Measurements from ENCODE around the gene F11. TPM values are rescaled to one million over a fixed set of nuclear protein-coding genes. Genes with fewer than 3 reads are reported as not detected.

F11 gene
- total RNA-seq, 1 experiment from 2014 or later = 1.6 TPM

- H3K27ac Mint-ChIP-seq = no peak overlapping the region
- no peaks in the 10 kb centered on the region for H3K9me3 Mint-ChIP-seq
- CTCF ChIA-PET = no interaction called here
Measured at GRCh38 chr4:186304216-186304615, 38.2 kb downstream of the F11 start.

DNA sequence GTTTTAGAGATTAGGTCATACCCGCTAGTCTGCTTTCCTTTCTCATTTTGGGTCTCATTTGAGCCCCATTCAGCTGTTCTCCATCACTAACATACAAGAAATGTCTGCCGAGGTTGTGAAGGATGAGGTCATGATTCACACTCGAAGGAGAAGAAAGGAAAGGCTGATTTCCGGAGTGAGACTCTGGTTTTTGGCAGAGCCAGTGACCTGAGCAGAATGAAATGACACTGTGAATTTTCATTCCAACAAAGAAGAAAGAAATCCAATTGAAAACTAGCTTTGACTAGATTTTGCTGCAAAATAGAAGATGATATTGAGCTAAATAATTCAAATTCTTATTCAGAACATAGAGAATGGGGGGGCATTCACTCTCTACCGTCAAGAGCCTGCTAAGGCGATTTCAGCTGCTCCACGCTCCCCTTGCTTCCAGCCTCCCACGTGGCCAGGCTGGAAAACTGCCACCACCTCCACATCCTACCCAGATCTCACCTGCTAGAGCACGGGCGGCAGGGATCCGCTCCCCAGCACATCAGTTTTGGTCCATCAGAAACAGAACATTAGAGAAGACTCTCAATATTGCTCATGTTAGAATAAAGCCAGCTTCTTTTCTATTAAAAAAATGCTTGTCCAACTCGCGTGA is 39.0 kb downstream of the F11 start:
- POLR2A ChIA-PET = no interaction called here
- Mint-ChIP-seq H3K9me3 (no peaks in the 10 kb centered on the region), H3K27me3 (ENCODE audit: low read depth) (0 out of 2 replicates have a peak, but pooled peaks cover 2% of the 10 kb centered on the region), H3K36me3 (no peaks in the 10 kb centered on the region), H3K4me3 (no peak overlapping the region), H3K4me1 (peaks cover 2% of the 10 kb centered on the region; the same call in 1 of the 2 replicates), H3K27ac (no peak overlapping the region)
- DNase-seq (ENCODE audit: low spot score) = no peak
- ATAC-seq = no peak
- CTCF ChIA-PET = no interaction called here
- TF ChIP-seq ZNF396 (CRISPR knock-in tag; IDR thresholded peaks at IDR 0.05; ENCODE audit: borderline replicate concordance) (no peak), CDX4 (CRISPR knock-in tag; IDR thresholded peaks at IDR 0.05; ENCODE audit: borderline replicate concordance) (no peak), ZNF219 (CRISPR knock-in tag; IDR thresholded peaks at IDR 0.05; ENCODE audit: borderline replicate concordance) (no peak), GRHL2 (CRISPR knock-in tag; IDR thresholded peaks at IDR 0.05; ENCODE audit: insufficient replicate concordance, severe bottlenecking) (no peak), FOXP1 (CRISPR knock-in tag; IDR thresholded peaks at IDR 0.05; ENCODE audit: borderline replicate concordance) (no peak), ZNF671 (CRISPR knock-in tag; IDR thresholded peaks at IDR 0.05) (no peak), ATF2 (CRISPR knock-in tag; IDR thresholded peaks at IDR 0.05; ENCODE audit: borderline replicate concordance, low read depth) (no peak), ZNF317 (CRISPR knock-in tag; IDR thresholded peaks at IDR 0.05; ENCODE audit: borderline replicate concordance, low read depth) (no peak), CREB1 (CRISPR knock-in tag; IDR thresholded peaks at IDR 0.05) (no peak), NR2C2 (CRISPR knock-in tag; IDR thresholded peaks at IDR 0.05) (no peak), FOXK1 (CRISPR knock-in tag; IDR thresholded peaks at IDR 0.05) (no peak), SP1 (CRISPR knock-in tag; conservative IDR thresholded peaks at IDR 0.05) (no peak), PRDM15 (CRISPR knock-in tag; IDR thresholded peaks at IDR 0.05) (no peak)
- TF ChIP-seq, protein P1, sequence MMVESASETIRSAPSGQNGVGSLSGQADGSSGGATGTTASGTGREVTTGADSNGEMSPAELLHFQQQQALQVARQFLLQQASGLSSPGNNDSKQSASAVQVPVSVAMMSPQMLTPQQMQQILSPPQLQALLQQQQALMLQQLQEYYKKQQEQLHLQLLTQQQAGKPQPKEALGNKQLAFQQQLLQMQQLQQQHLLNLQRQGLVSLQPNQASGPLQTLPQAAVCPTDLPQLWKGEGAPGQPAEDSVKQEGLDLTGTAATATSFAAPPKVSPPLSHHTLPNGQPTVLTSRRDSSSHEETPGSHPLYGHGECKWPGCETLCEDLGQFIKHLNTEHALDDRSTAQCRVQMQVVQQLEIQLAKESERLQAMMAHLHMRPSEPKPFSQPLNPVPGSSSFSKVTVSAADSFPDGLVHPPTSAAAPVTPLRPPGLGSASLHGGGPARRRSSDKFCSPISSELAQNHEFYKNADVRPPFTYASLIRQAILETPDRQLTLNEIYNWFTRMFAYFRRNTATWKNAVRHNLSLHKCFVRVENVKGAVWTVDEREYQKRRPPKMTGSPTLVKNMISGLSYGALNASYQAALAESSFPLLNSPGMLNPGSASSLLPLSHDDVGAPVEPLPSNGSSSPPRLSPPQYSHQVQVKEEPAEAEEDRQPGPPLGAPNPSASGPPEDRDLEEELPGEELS (CRISPR knock-in tag; IDR thresholded peaks at IDR 0.05) = no peak
- TF ChIP-seq, protein P2, sequence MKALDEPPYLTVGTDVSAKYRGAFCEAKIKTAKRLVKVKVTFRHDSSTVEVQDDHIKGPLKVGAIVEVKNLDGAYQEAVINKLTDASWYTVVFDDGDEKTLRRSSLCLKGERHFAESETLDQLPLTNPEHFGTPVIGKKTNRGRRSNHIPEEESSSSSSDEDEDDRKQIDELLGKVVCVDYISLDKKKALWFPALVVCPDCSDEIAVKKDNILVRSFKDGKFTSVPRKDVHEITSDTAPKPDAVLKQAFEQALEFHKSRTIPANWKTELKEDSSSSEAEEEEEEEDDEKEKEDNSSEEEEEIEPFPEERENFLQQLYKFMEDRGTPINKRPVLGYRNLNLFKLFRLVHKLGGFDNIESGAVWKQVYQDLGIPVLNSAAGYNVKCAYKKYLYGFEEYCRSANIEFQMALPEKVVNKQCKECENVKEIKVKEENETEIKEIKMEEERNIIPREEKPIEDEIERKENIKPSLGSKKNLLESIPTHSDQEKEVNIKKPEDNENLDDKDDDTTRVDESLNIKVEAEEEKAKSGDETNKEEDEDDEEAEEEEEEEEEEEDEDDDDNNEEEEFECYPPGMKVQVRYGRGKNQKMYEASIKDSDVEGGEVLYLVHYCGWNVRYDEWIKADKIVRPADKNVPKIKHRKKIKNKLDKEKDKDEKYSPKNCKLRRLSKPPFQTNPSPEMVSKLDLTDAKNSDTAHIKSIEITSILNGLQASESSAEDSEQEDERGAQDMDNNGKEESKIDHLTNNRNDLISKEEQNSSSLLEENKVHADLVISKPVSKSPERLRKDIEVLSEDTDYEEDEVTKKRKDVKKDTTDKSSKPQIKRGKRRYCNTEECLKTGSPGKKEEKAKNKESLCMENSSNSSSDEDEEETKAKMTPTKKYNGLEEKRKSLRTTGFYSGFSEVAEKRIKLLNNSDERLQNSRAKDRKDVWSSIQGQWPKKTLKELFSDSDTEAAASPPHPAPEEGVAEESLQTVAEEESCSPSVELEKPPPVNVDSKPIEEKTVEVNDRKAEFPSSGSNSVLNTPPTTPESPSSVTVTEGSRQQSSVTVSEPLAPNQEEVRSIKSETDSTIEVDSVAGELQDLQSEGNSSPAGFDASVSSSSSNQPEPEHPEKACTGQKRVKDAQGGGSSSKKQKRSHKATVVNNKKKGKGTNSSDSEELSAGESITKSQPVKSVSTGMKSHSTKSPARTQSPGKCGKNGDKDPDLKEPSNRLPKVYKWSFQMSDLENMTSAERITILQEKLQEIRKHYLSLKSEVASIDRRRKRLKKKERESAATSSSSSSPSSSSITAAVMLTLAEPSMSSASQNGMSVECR (CRISPR knock-in tag; IDR thresholded peaks at IDR 0.05; ENCODE audit: borderline replicate concordance) = no peak

More at GRCh38 chr4:186304216-186304615, 38.2 kb downstream of the F11 start:
- TF ChIP-seq CREM (CRISPR knock-in tag; IDR thresholded peaks at IDR 0.05) = no peak
- TF ChIP-seq ZNF317 (CRISPR knock-in tag; IDR thresholded peaks at IDR 0.05; ENCODE audit: borderline replicate concordance, low read depth) = no peak
- TF ChIP-seq, protein P3, sequence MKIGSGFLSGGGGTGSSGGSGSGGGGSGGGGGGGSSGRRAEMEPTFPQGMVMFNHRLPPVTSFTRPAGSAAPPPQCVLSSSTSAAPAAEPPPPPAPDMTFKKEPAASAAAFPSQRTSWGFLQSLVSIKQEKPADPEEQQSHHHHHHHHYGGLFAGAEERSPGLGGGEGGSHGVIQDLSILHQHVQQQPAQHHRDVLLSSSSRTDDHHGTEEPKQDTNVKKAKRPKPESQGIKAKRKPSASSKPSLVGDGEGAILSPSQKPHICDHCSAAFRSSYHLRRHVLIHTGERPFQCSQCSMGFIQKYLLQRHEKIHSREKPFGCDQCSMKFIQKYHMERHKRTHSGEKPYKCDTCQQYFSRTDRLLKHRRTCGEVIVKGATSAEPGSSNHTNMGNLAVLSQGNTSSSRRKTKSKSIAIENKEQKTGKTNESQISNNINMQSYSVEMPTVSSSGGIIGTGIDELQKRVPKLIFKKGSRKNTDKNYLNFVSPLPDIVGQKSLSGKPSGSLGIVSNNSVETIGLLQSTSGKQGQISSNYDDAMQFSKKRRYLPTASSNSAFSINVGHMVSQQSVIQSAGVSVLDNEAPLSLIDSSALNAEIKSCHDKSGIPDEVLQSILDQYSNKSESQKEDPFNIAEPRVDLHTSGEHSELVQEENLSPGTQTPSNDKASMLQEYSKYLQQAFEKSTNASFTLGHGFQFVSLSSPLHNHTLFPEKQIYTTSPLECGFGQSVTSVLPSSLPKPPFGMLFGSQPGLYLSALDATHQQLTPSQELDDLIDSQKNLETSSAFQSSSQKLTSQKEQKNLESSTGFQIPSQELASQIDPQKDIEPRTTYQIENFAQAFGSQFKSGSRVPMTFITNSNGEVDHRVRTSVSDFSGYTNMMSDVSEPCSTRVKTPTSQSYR (CRISPR knock-in tag; IDR thresholded peaks at IDR 0.05) = no peak
- no peak for TF ChIP-seq NFYB (CRISPR knock-in tag; conservative IDR thresholded peaks at IDR 0.05; ENCODE audit: low read depth)
- Mint-ChIP-seq H3K27me3 (ENCODE audit: low read depth) (0 out of 2 replicates have a peak, but pooled peaks cover 2% of the 10 kb centered on the region), H3K4me1 (peaks cover 2% of the 10 kb centered on the region; the same call in 1 of the 2 replicates), H3K4me3 (no peak overlapping the region), H3K36me3 (no peaks in the 10 kb centered on the region)
- DNase-seq (ENCODE audit: low spot score) (no peak), ATAC-seq (no peak)
- POLR2A ChIA-PET = no interaction called here

Data from WTC11 (cell line).